Effector CD8-positive, alpha-beta T cell (primary cell): ENCODE data around the gene COCH.
"Not testable (repeated sequence)": the region's sequence is repeated elsewhere in the genome, so short reads cannot be mapped to it uniquely, and the experiment has no call there.

Experiments
- DNase-seq: peaks from one replicate; lab custom pipeline; 2025; lab: John Stamatoyannopoulos, UW

Gene COCH

GRCh38 chr14:30921788-30922187 is 47.4 kb downstream of the COCH start:
- DNase-seq = no peak

GRCh38 chr14:30925254-30925653 is 50.9 kb downstream of the COCH start:
- no peak for DNase-seq

- DNase-seq = no peak
These were observed 54.1 kb downstream of the COCH start for GRCh38 chr14:30928462-30928861.

- DNase-seq = not testable (repeated sequence)
These were observed 59.6 kb downstream of the COCH start for GRCh38 chr14:30933937-30934336.

- no peak for DNase-seq
These were observed 61.1 kb downstream of the COCH start for GRCh38 chr14:30935445-30935844.

- DNase-seq = no peak
These were observed 64.3 kb downstream of the COCH start for GRCh38 chr14:30938617-30939016.
